BLaER1 (cell line): ENCODE results near the gene GPT2.

Experiments used
- H3K27ac ChIP-seq: shearing (Covaris generic); formaldehyde crosslinking; 2 replicates; pipeline ENCODE4 v1.8.1; 2022
- H3K27me3 ChIP-seq: shearing (Covaris generic); formaldehyde crosslinking; 2 replicates; pipeline ENCODE4 v1.8.1; 2022
- H3K36me3 ChIP-seq: shearing (Covaris generic); formaldehyde crosslinking; 2 replicates; pipeline ENCODE4 v1.8.1; 2022
- H3K4me1 ChIP-seq: shearing (Covaris generic); formaldehyde crosslinking; 2 replicates; pipeline ENCODE4 v1.8.1; 2022
- H3K4me2 ChIP-seq: shearing (Covaris generic); formaldehyde crosslinking; 2 replicates; pipeline ENCODE4 v1.8.1; 2022
- H3K4me3 ChIP-seq: shearing (Covaris generic); formaldehyde crosslinking; 2 replicates; pipeline ENCODE4 v1.8.1; 2022
- H3K9ac ChIP-seq: shearing (Covaris generic); formaldehyde crosslinking; 2 replicates; pipeline ENCODE4 v1.8.1; 2022
- H3K9me3 ChIP-seq: shearing (Covaris generic); formaldehyde crosslinking; 2 replicates; pipeline ENCODE4 v1.8.1; 2022
- H4K20me1 ChIP-seq: shearing (Covaris generic); formaldehyde crosslinking; 2 replicates; pipeline ENCODE4 v1.8.1; 2022
- Cebpa-rat ChIP-seq: shearing (Covaris generic); IDR thresholded peaks from 2 replicates; pipeline ENCODE4 v1.8.1; 2022

GPT2 gene

GRCh38 chr16:46974352-46974751, 90.2 kb downstream of the GPT2 start:
- Histone ChIP-seq H3K4me2 (peak overlapping the region; percentile 88), H3K4me1 (peaks cover 34% of the 10 kb centered on the region), H3K27ac (peak overlapping the region; percentile 95)

GRCh38 chr16:46975165-46975564, 91.0 kb downstream of the GPT2 start:
- TF ChIP-seq Cebpa-rat, result no peak
- no peak overlapping the region for H3K4me2 ChIP-seq
- H3K4me1 ChIP-seq, result peaks cover 33% of the 10 kb centered on the region
- H3K27me3 ChIP-seq, result no peaks in the 10 kb centered on the region
- no peaks in the 10 kb centered on the region for H3K9me3 ChIP-seq
- H3K4me3 ChIP-seq, result no peak overlapping the region
- H3K27ac ChIP-seq, result no peak overlapping the region
- no peak overlapping the region for H3K9ac ChIP-seq
- H3K36me3 ChIP-seq, result peaks cover 18% of the 10 kb centered on the region
- H4K20me1 ChIP-seq, result peaks cover 32% of the 10 kb centered on the region

More at GRCh38 chr16:46974352-46974751, 90.2 kb downstream of the GPT2 start:
- peak overlapping the region; percentile 98 for H3K9ac ChIP-seq
- no peaks in the 10 kb centered on the region for H3K9me3 ChIP-seq
- H3K27me3 ChIP-seq, result no peaks in the 10 kb centered on the region
- no peak for TF ChIP-seq Cebpa-rat
- peaks cover 40% of the 10 kb centered on the region for H4K20me1 ChIP-seq
- peaks cover 24% of the 10 kb centered on the region for H3K36me3 ChIP-seq
- H3K4me3 ChIP-seq, result peak overlapping the region; percentile 98

- H3K4me3 ChIP-seq, result no peak overlapping the region
- H3K27ac ChIP-seq, result no peak overlapping the region
- H3K9ac ChIP-seq, result no peak overlapping the region
- H4K20me1 ChIP-seq, result peaks cover 24% of the 10 kb centered on the region
- H3K27me3 ChIP-seq, result no peaks in the 10 kb centered on the region
- TF ChIP-seq Cebpa-rat, result no peak
- peaks cover 10% of the 10 kb centered on the region; the same call in 1 of the 2 replicates for H3K36me3 ChIP-seq
- no peaks in the 10 kb centered on the region for H3K9me3 ChIP-seq
- no peak overlapping the region for H3K4me2 ChIP-seq
- H3K4me1 ChIP-seq, result peaks cover 24% of the 10 kb centered on the region
These were observed 91.8 kb downstream of the GPT2 start for GRCh38 chr16:46975908-46976470.

GRCh38 chr16:46976550-46976949, 92.4 kb downstream of the GPT2 start:
- Histone ChIP-seq H3K27ac (no peak overlapping the region), H3K4me1 (peaks cover 19% of the 10 kb centered on the region), H3K27me3 (no peaks in the 10 kb centered on the region), H3K9me3 (no peaks in the 10 kb centered on the region), H3K36me3 (peaks cover 4% of the 10 kb centered on the region; the same call in 1 of the 2 replicates), H3K9ac (no peak overlapping the region), H3K4me3 (no peak overlapping the region), H4K20me1 (peaks cover 18% of the 10 kb centered on the region), H3K4me2 (no peak overlapping the region)
- no peak for TF ChIP-seq Cebpa-rat
